Neural crest cell (in vitro differentiated cells): ENCODE measurements around the gene CHRDL2. TPM values are rescaled to one million over a fixed set of nuclear protein-coding genes. Genes with fewer than 3 reads are reported as not detected.

Experiments
- DNase-seq: peaks from one replicate; pipeline ENCODE4 v3.0.0; 2021; ENCODE audit warnings: low read depth, mixed read lengths, low spot score
- H3K27ac Mint-ChIP-seq: one replicate; pipeline ENCODE4 v1.8.0; 2021; ENCODE audit warnings: mild to moderate bottlenecking, mixed read lengths; ENCODE audit not compliant: unreplicated experiment
- H3K27me3 Mint-ChIP-seq: 2 replicates; pipeline ENCODE4 v1.8.0; 2021; ENCODE audit warnings: low read depth, mild to moderate bottlenecking, mixed read lengths
- H3K36me3 Mint-ChIP-seq: 2 replicates; pipeline ENCODE4 v1.8.0; 2021; ENCODE audit warnings: low read depth, mild to moderate bottlenecking, mixed read lengths
- H3K4me1 Mint-ChIP-seq: 2 replicates; pipeline ENCODE4 v1.8.0; 2021; ENCODE audit warnings: mixed read lengths
- H3K4me3 Mint-ChIP-seq: one replicate; pipeline ENCODE4 v1.8.0; 2021; ENCODE audit warnings: mild to moderate bottlenecking, mixed read lengths
- H3K9me3 Mint-ChIP-seq: 2 replicates; pipeline ENCODE4 v1.8.0; 2021; ENCODE audit warnings: mixed read lengths
- total RNA-seq: library from RNA; stranded (reverse); gene quantifications from 2 replicates; pipeline ENCODE4 v1.2.1, GENCODE V29; 2021
- TF ChIP-seq, protein P1 (sequence below): fragments of 200-600 bp; sonication (generic); conservative IDR thresholded peaks from 2 replicates; pipeline ENCODE4 v1.5.0; 2021; ENCODE audit warnings: antibody characterized with exemption, mild to moderate bottlenecking

Gene CHRDL2
- total RNA-seq, 1 donor from 2014 or later = 0.35 TPM

DNA sequence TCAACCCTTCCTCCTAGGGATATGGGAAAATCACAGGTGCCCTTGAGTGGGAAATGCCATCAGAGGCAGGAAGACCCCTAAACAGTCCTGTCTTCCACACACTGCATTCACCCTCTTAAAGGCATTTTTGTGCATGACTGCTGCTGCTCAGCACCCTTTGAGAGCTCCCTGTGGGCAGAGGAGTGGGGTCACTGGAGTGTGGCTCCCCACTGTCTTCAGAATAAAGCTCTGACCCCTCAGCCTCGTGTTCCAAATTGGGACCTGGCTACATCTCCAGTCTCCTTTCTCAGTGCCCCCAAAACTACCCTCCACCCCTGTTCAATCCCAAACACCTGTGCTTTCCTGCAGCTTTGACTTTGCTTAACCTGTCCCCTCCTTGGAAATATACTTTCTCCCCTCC, 46.6 kb downstream of the CHRDL2 start:
- Mint-ChIP-seq H3K36me3 (no peaks in the 10 kb centered on the region), H3K4me3 (no peak overlapping the region)

DNA sequence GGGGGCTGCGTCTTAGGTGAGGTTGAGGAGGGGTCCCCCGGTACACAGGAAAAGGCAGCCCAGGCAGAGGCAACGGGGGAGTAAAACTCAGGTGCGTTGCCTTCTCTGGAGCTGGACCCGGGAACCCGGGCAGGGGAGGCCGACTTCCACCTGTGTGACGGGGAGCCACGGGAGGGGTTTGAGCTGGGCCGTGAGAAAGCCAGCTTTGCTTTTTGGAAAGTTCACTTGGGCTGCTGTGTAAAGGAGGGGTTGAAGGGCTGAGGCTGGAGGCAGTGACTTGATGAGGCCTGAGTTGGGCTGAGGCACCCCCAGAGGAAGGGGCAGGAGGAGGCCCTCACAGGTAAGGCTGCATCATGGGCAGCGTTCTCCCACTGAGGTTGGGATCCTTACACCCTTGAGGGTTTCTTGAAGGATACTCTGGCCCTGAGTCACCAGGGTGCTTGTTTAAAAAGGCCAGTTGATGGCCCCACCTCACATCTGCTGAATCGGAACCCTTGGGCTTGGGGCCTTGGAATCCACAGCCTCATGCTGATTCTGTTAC, 47.2 kb downstream of the CHRDL2 start:
- TF ChIP-seq, protein P1, sequence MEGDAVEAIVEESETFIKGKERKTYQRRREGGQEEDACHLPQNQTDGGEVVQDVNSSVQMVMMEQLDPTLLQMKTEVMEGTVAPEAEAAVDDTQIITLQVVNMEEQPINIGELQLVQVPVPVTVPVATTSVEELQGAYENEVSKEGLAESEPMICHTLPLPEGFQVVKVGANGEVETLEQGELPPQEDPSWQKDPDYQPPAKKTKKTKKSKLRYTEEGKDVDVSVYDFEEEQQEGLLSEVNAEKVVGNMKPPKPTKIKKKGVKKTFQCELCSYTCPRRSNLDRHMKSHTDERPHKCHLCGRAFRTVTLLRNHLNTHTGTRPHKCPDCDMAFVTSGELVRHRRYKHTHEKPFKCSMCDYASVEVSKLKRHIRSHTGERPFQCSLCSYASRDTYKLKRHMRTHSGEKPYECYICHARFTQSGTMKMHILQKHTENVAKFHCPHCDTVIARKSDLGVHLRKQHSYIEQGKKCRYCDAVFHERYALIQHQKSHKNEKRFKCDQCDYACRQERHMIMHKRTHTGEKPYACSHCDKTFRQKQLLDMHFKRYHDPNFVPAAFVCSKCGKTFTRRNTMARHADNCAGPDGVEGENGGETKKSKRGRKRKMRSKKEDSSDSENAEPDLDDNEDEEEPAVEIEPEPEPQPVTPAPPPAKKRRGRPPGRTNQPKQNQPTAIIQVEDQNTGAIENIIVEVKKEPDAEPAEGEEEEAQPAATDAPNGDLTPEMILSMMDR = no peak
- no peak for DNase-seq
- Mint-ChIP-seq H3K27me3 (no peaks in the 10 kb centered on the region), H3K27ac (no peak overlapping the region), H3K36me3 (no peaks in the 10 kb centered on the region), H3K4me3 (no peak overlapping the region), H3K4me1 (peaks cover 17% of the 10 kb centered on the region), H3K9me3 (no peaks in the 10 kb centered on the region)

More for the DNA sequence above, 46.6 kb downstream of the CHRDL2 start:
- TF ChIP-seq, protein P1 = no peak
- Mint-ChIP-seq H3K27me3 (no peaks in the 10 kb centered on the region), H3K27ac (no peak overlapping the region), H3K4me1 (peaks cover 17% of the 10 kb centered on the region), H3K9me3 (no peaks in the 10 kb centered on the region)
- DNase-seq = no peak

DNA sequence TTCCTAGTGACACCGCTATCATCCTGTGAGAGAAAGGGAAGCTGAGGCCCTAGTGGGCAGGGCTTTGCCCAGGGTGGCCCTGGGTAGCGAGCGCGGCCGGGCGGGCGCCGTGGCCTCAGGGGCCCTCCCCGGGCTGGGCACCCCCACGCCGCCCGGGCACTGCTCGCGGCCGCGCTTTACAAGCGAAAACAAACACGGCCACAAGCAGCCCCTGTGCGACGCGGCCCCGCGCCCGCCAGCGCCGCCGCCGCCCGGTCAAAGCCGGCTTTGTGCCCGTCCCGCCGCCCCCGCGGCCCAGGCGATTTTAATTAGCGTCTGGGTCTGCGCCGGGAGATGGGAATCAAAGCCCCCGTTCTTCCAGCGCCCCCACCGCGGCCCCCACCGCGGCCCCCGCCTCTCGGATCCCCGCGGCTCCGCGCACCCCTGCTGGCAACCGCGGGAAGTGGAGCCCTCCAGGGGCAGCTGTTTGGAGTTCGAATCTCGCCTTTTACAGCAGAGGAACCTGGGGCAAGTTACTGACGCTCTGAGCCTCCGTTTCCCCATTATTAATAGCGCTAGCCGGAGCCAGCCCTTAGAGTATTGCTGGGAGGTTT, 47.9 kb downstream of the CHRDL2 start:
- Mint-ChIP-seq H3K27ac (no peak overlapping the region), H3K36me3 (no peaks in the 10 kb centered on the region), H3K27me3 (no peaks in the 10 kb centered on the region), H3K4me1 (peaks cover 15% of the 10 kb centered on the region), H3K9me3 (no peaks in the 10 kb centered on the region), H3K4me3 (no peak overlapping the region)
- TF ChIP-seq, protein P1 = peak; percentile 60
- DNase-seq = peak; percentile 35

DNA sequence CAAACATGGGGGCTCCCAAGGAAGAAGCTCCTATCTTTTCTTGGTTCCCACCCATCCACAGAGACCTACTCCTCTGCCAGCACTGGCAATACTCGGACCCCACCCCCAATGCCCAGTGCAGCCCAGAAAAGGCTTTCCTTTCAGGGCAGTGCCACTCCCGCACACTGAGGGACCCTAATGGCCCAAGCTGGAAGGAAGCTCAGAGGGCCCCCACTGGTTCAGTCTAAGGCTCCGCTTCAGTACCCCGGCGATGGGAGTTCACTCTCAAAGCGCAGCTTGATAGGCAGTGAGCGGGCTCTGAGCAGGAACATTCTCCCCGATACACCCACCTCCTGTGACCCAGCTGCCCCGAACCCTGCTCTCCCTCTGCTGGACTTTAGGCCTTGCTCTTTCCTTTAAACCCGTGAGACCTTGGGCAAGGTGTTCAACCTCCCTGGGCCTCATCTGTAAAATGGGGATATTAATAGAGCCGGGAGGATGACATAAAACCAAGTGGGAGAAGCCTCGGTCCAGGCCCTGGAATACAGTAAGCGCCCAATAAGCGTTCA, 48.4 kb downstream of the CHRDL2 start:
- TF ChIP-seq, protein P1 = no peak
- no peak for DNase-seq
- Mint-ChIP-seq H3K27me3 (no peaks in the 10 kb centered on the region), H3K36me3 (no peaks in the 10 kb centered on the region), H3K4me1 (peaks cover 9% of the 10 kb centered on the region), H3K4me3 (no peak overlapping the region), H3K9me3 (no peaks in the 10 kb centered on the region), H3K27ac (no peak overlapping the region)

DNA sequence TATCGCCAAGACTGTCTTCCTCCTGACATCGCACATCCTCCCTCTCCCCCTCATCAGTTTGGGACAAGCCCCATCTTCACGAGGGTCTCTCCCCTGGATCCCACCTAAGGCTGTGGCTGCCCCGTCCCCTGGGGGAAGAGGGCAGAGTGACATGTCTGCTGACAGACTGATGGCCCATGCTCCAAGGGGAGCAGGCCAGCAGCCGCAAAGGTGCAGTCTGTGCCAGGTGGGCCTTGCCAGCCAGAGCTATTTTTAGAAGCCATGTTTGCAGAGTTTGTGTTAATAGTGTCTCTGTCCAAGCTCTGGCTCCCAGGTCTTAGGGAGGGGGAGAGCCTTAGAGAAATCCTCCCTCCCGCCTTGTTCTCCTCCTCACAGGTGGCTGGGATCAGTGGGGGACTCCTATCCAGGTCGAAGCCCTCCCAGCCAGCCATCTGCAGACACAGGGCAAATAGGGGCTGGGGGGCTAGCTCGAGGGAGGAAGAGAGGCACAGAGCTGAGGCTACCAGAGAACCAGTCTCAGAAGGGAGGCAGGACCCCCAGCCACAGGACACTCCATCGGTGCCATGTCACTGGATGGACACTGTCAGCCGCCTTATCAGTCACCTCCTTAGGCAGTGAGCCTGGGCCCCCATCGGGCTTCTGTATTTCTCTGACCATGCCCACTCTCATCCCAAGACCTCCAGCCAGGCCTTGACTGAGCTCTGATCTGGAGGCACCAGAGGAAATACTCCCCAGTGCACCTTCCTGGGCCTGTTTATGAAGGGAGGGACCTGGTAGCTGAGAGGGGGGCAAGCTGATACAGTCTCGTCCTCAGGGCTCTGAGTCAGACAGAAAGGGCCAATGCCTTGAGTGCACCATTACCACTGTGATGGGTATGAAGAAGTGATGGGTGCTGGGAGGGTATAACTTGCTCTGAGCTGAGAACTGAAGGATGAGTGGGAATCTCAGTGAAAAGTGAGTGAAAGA, 49.3 kb downstream of the CHRDL2 start:
- Mint-ChIP-seq H3K36me3 (no peaks in the 10 kb centered on the region), H3K4me1 (peaks cover 5% of the 10 kb centered on the region), H3K9me3 (no peaks in the 10 kb centered on the region), H3K4me3 (no peak overlapping the region), H3K27ac (peak overlapping the region; percentile 37), H3K27me3 (no peaks in the 10 kb centered on the region)
- no peak for DNase-seq
- TF ChIP-seq, protein P1 = no peak
